ENCODE measurements around the gene EREG. TPM values are rescaled to one million over a fixed set of nuclear protein-coding genes. Genes with fewer than 3 reads are reported as not detected.
"Not testable (repeated sequence)": the region's sequence is repeated elsewhere in the genome, so short reads cannot be mapped to it uniquely, and the experiment has no call there.

The EREG gene
- total and polyA plus RNA-seq, 9 of the 15 experiments (the other 6 are each of a cell fraction or from before 2014, with no cell fraction given) = 0.97 to 7.3 (median 2.5) TPM

GRCh38 chr4:74339501-74339900 is 25.4 kb upstream of the EREG start:
- Histone ChIP-seq H3K36me3 (ENCODE audit: control insufficient read depth, insufficient read depth, low read length) (no peaks in the 10 kb centered on the region), H3K9me3 (replicated peaks; ENCODE audit: control insufficient read depth, insufficient read depth, low read depth, low read length) (peaks cover 7% of the 10 kb centered on the region), H3K4me2 (ENCODE audit: insufficient read depth, low read length) (no peak overlapping the region), H2AFZ (ENCODE audit: low read depth, low read length) (peak overlapping the region; percentile 20; the same call in 1 of the 2 replicates), H3K27me3 (ENCODE audit: control insufficient read depth in 2 of 2, insufficient read depth in 2 of 2, low read length in 2 of 2) (no peaks in the 10 kb centered on the region), H3K27ac (ENCODE audit: extremely low read depth, low read depth, low read length) (no peak overlapping the region), H3K4me1 (replicated peaks in 1 of 2; ENCODE audit: control insufficient read depth in 2 of 2, insufficient read depth in 2 of 2, low read length in 2 of 2) (peaks cover under 1% of the 10 kb centered on the region in 2 experiments; a peak in 3 of 5 replicates), H3K9ac (ENCODE audit: insufficient read depth in 1 of 2, low read depth in 2 of 2, low read length in 2 of 2) (no peak overlapping the region), H4K20me1 (replicated peaks; ENCODE audit: control insufficient read depth, insufficient read depth, low read length) (no peaks in the 10 kb centered on the region), H3K79me2 (ENCODE audit: control insufficient read depth, insufficient read depth, low read length) (no peaks in the 10 kb centered on the region), H3K9me1 (ENCODE audit: control insufficient read depth, insufficient read depth, low read length) (no peaks in the 10 kb centered on the region), H3K4me3 (no peak overlapping the region)
- DNase-seq (ENCODE audit: extremely low read depth in 1 of 4, low spot score in 3 of 4) (no peak), FAIRE-seq (no peak), ATAC-seq (no peak)
- POLR2A ChIA-PET = no interaction called here
- TF ChIP-seq MCM2 (IDR thresholded peaks at IDR 0.05; ENCODE audit: low read depth) (no peak), CCAR2 (IDR thresholded peaks at IDR 0.05; ENCODE audit: low read depth, low read length) (no peak), PHB2 (IDR thresholded peaks at IDR 0.05; ENCODE audit: low read depth) (no peak), FIP1L1 (IDR thresholded peaks at IDR 0.05; ENCODE audit: low read depth, low read length, poor library complexity, severe bottlenecking) (no peak), CTBP1 (IDR thresholded peaks at IDR 0.05; ENCODE audit: borderline replicate concordance) (no peak), E2F4 (CRISPR knock-in tag; IDR thresholded peaks at IDR 0.05; ENCODE audit: low read depth) (no peak)
- BruUV-seq (replicated peaks) = no TSS peak
- intact Hi-C loops (cut with micrococcal nuclease) = loop anchor here (10.0 kb wide), 1 partner anchor 625 kb away; no protein-coding TSS in a partner anchor
- in situ Hi-C loops (cut with MboI) = no loop called here
- CTCF ChIA-PET (ENCODE audit: low intra/inter-chr PET ratio) = no interaction called here

GRCh38 chr4:74340421-74340820 is 24.5 kb upstream of the EREG start:
- ATAC-seq; DNase-seq (ENCODE audit: extremely low read depth in 1 of 4, low spot score in 3 of 4); H3K9ac ChIP-seq (ENCODE audit: insufficient read depth in 1 of 2, low read depth in 2 of 2, low read length in 2 of 2); POLR2A ChIA-PET; H3K4me3 ChIP-seq; H3K4me2 ChIP-seq (ENCODE audit: insufficient read depth, low read length); H3K9me1 ChIP-seq (ENCODE audit: control insufficient read depth, insufficient read depth, low read length); in situ Hi-C loops (cut with MboI); CTCF ChIA-PET (ENCODE audit: low intra/inter-chr PET ratio); H3K9me3 ChIP-seq (replicated peaks; ENCODE audit: control insufficient read depth, insufficient read depth, low read depth, low read length); H3K36me3 ChIP-seq (ENCODE audit: control insufficient read depth, insufficient read depth, low read length); FAIRE-seq; H3K4me1 ChIP-seq (replicated peaks in 1 of 2; ENCODE audit: control insufficient read depth in 2 of 2, insufficient read depth in 2 of 2, low read length in 2 of 2); H4K20me1 ChIP-seq (replicated peaks; ENCODE audit: control insufficient read depth, insufficient read depth, low read length); H3K27ac ChIP-seq (ENCODE audit: extremely low read depth, low read depth, low read length); intact Hi-C loops (cut with micrococcal nuclease); BruUV-seq (replicated peaks); H3K79me2 ChIP-seq (ENCODE audit: control insufficient read depth, insufficient read depth, low read length); H2AFZ ChIP-seq (ENCODE audit: low read depth, low read length); H3K27me3 ChIP-seq (ENCODE audit: control insufficient read depth in 2 of 2, insufficient read depth in 2 of 2, low read length in 2 of 2): not testable (repeated sequence)
- TF ChIP-seq BCOR (IDR thresholded peaks at IDR 0.05) (peak; percentile 66), ADNP (tag; IDR thresholded peaks at IDR 0.05) (peak; percentile 53; the same call in 1 of the 2 replicates), RBM25 (IDR thresholded peaks at IDR 0.05; ENCODE audit: low read depth, low read length, severe bottlenecking) (peak; percentile 44), ZNF146 (CRISPR knock-in tag; IDR thresholded peaks at IDR 0.05; ENCODE audit: unreplicated experiment) (peak; percentile 93), KDM1A (IDR thresholded peaks at IDR 0.05) (peak in 1 of 2 experiments; percentile 24; a peak in 1 of 4 replicates)

Data from K562 (cell line).